Activated naive CD8-positive, alpha-beta T cell treated with anti-CD3 and anti-CD28 coated beads, Interleukin-2, amount 50 U/mL, for 16 hours (primary cell): Measurements from ENCODE around the gene NFE2L1.
A peak's percentile ranks its signal among the peaks of the same experiment; 100 is the strongest.
"Not testable (repeated sequence)": the region's sequence is repeated elsewhere in the genome, so short reads cannot be mapped to it uniquely, and the experiment has no call there.

Source experiments
- DNase-seq: peaks from one replicate; pipeline ENCODE4 v3.0.0-alpha.2; 2020; ENCODE audit warnings: low read depth, low spot score

The NFE2L1 gene

GRCh38 chr17:48047741-48048383 lies at the start of gene NFE2L1:
Gene NFE2L1, plus strand, starts transcription at chr17:48048359. Its CDS starts 2,760 bp downstream, at chr17:48051119.
- peak; percentile 92 for DNase-seq

- no peak for DNase-seq
Measured at GRCh38 chr17:47999582-47999981, 48.6 kb upstream of the NFE2L1 start.

- no peak for DNase-seq
Measured at GRCh38 chr17:48001197-48001596, 47.0 kb upstream of the NFE2L1 start.

GRCh38 chr17:48001657-48002056 lies 46.5 kb upstream of the NFE2L1 start:
- not testable (repeated sequence) for DNase-seq

- DNase-seq: no peak
Measured at GRCh38 chr17:48002266-48002915, 45.8 kb upstream of the NFE2L1 start.

- no peak for DNase-seq
Measured at GRCh38 chr17:48002916-48003416, 45.2 kb upstream of the NFE2L1 start.

- no peak for DNase-seq
Measured at GRCh38 chr17:48003417-48004151, 44.6 kb upstream of the NFE2L1 start.

GRCh38 chr17:48004983-48005382 lies 43.2 kb upstream of the NFE2L1 start:
- no peak for DNase-seq

- no peak for DNase-seq
Measured at GRCh38 chr17:48006936-48007709, 41.0 kb upstream of the NFE2L1 start.

GRCh38 chr17:48010193-48010592 lies 38.0 kb upstream of the NFE2L1 start:
- DNase-seq: no peak

- no peak for DNase-seq
Measured at GRCh38 chr17:48011405-48012150, 36.6 kb upstream of the NFE2L1 start.

- DNase-seq: no peak
Measured at GRCh38 chr17:48012151-48012520, 36.0 kb upstream of the NFE2L1 start.

GRCh38 chr17:48012654-48013053 lies 35.5 kb upstream of the NFE2L1 start:
- no peak for DNase-seq

- no peak for DNase-seq
Measured at GRCh38 chr17:48013876-48014594, 34.1 kb upstream of the NFE2L1 start.

GRCh38 chr17:48014595-48015111 lies 33.5 kb upstream of the NFE2L1 start:
- no peak for DNase-seq

GRCh38 chr17:48016112-48016511 lies 32.0 kb upstream of the NFE2L1 start:
- no peak for DNase-seq

GRCh38 chr17:48017817-48018158 lies 30.4 kb upstream of the NFE2L1 start:
- not testable (repeated sequence) for DNase-seq

- no peak for DNase-seq
Measured at GRCh38 chr17:48021934-48022333, 26.2 kb upstream of the NFE2L1 start.

GRCh38 chr17:48022901-48023300 lies 25.3 kb upstream of the NFE2L1 start:
- no peak for DNase-seq

GRCh38 chr17:48023400-48024148 lies 24.6 kb upstream of the NFE2L1 start:
- DNase-seq: no peak
